Liver (tissue), 9 donors: Measurements from ENCODE around the gene SQOR. TPM values are rescaled to one million over a fixed set of nuclear protein-coding genes. Genes with fewer than 3 reads are reported as not detected.

ENCODE experiments used
- DNase-seq: peaks from one replicate; pipeline ENCODE4 v3.0.0-alpha.2; 2017; ENCODE audit warnings: low spot score
- H3K27ac ChIP-seq, 2 donors: one replicate each; pipeline ENCODE4 v1.7.0; 2013; ENCODE audit warnings: inconsistent platforms in 2 of 2, low read length in 2 of 2, control low read depth in 1 of 2, low read depth in 1 of 2, mild to moderate bottlenecking in 1 of 2
- H3K27me3 ChIP-seq, 4 donors: one replicate each; pipeline versions ENCODE4 v1.6.1 to v1.7.0; 2013; ENCODE audit warnings: low read length in 3 of 4, inconsistent platforms in 1 of 4, mild to moderate bottlenecking in 1 of 4, moderate library complexity in 1 of 4; ENCODE audit not compliant: control insufficient read depth in 4 of 4, insufficient read depth in 4 of 4
- H3K36me3 ChIP-seq, 4 donors: one replicate each; pipeline versions ENCODE4 v1.6.1 to v1.7.0; 2013; ENCODE audit warnings: low read length in 3 of 4, mild to moderate bottlenecking in 3 of 4, low read depth in 1 of 4, moderate library complexity in 1 of 4; ENCODE audit not compliant: control insufficient read depth in 4 of 4, insufficient read depth in 3 of 4
- H3K4me1 ChIP-seq, 4 donors: one replicate each; pipeline versions ENCODE4 v1.6.1 to v1.7.0; 2013; ENCODE audit warnings: low read length in 3 of 4, mild to moderate bottlenecking in 3 of 4, moderate library complexity in 1 of 4; ENCODE audit not compliant: control insufficient read depth in 4 of 4, insufficient read depth in 4 of 4
- H3K4me3 ChIP-seq, 3 donors: one replicate each; pipeline versions ENCODE4 v1.6.1 to v1.7.0; 2013; ENCODE audit warnings: low read length in 3 of 3, control low read depth in 1 of 3, low read depth in 1 of 3, mild to moderate bottlenecking in 1 of 3
- H3K9ac ChIP-seq, 2 donors: one replicate each; pipeline ENCODE4 v1.7.0; 2013; ENCODE audit warnings: low read length in 2 of 2, mild to moderate bottlenecking in 2 of 2, moderate library complexity in 2 of 2, control low read depth in 1 of 2, low read depth in 1 of 2
- H3K9me3 ChIP-seq, 4 donors: one replicate each; pipeline versions ENCODE4 v1.6.1 to v1.7.0; 2013; ENCODE audit warnings: low read length in 3 of 4; ENCODE audit not compliant: control insufficient read depth in 4 of 4
- ATF3 ChIP-seq: IDR thresholded peaks from 2 replicates; pipeline ENCODE4 v1.6.1; 2016; ENCODE audit warnings: antibody characterized with exemption
- EGR1 ChIP-seq, 2 donors: IDR thresholded peaks; 2 replicates each; pipeline ENCODE4 v1.6.1; 2016 to 2018; ENCODE audit warnings: antibody characterized with exemption in 2 of 2, low read depth in 2 of 2
- FOXA1 ChIP-seq: IDR thresholded peaks from 2 replicates; pipeline ENCODE4 v1.6.1; 2016; ENCODE audit warnings: antibody characterized with exemption
- FOXA2 ChIP-seq: IDR thresholded peaks from 2 replicates; pipeline ENCODE4 v1.6.1; 2016; ENCODE audit warnings: antibody characterized with exemption
- GABPA ChIP-seq, 2 donors: IDR thresholded peaks in 1 of 2; conservative IDR thresholded peaks in 1 of 2; 2 replicates each; pipeline ENCODE4 v1.6.1; 2016; ENCODE audit warnings: antibody characterized with exemption in 2 of 2, mild to moderate bottlenecking in 1 of 2, moderate library complexity in 1 of 2
- HNF4A ChIP-seq, 2 donors: conservative IDR thresholded peaks; 2 replicates each; pipeline ENCODE4 v1.6.1; 2016; ENCODE audit warnings: antibody characterized with exemption in 2 of 2, mild to moderate bottlenecking in 2 of 2
- HNF4G ChIP-seq: IDR thresholded peaks from 2 replicates; pipeline ENCODE4 v1.6.1; 2016; ENCODE audit warnings: antibody characterized with exemption
- JUND ChIP-seq, 2 donors: IDR thresholded peaks; 2 replicates each; pipeline ENCODE4 v1.6.1; 2016; ENCODE audit warnings: antibody characterized with exemption in 2 of 2
- NR2F2 ChIP-seq: IDR thresholded peaks from 2 replicates; pipeline ENCODE4 v1.6.1; 2016; ENCODE audit warnings: antibody characterized with exemption
- RAD21 ChIP-seq, 2 donors: IDR thresholded peaks; 2 replicates each; pipeline ENCODE4 v1.6.1; 2016; ENCODE audit warnings: antibody characterized with exemption in 2 of 2, mild to moderate bottlenecking in 2 of 2
- RXRA ChIP-seq, 2 donors: IDR thresholded peaks; 2 replicates each; pipeline ENCODE4 v1.6.1; 2017 to 2018; ENCODE audit warnings: antibody characterized with exemption in 2 of 2, mild to moderate bottlenecking in 1 of 2
- SP1 ChIP-seq: IDR thresholded peaks from 2 replicates; pipeline ENCODE4 v1.6.1; 2018; ENCODE audit warnings: antibody characterized with exemption, mild to moderate bottlenecking
- TAF1 ChIP-seq: conservative IDR thresholded peaks from 2 replicates; pipeline ENCODE4 v1.6.1; 2016; ENCODE audit warnings: antibody characterized with exemption, mild to moderate bottlenecking
- YY1 ChIP-seq: IDR thresholded peaks from 2 replicates; pipeline ENCODE4 v1.6.1; 2016; ENCODE audit warnings: antibody characterized with exemption, mild to moderate bottlenecking
- ZBTB33 ChIP-seq: IDR thresholded peaks from 2 replicates; pipeline ENCODE4 v1.6.1; 2016; ENCODE audit warnings: antibody characterized with exemption
- WGBS: extraction: QIAGEN DNeasy Blood & Tissue Kit; methylation state at CpG from one replicate; pipeline ENCODE4 v1.1.7; 2013; 5-methylcytosine and 5-hydroxymethylcytosine counted together
- polyA plus RNA-seq, 2 donors: library from polyadenylated mRNA; stranded (reverse) in 1 of 2; unstranded in 1 of 2; fragments of 200-250 nt in 1 of 2; fragments of >200 nt in 1 of 2; fragmentation: Nextera tagmentation in 1 of 2; extraction: Ambion mirVana in 1 of 2; gene quantifications; one replicate each; pipeline versions ENCODE4 v1.2.1 to v1.2.3, GENCODE V29; 2013 to 2015
- total RNA-seq, 2 donors: library from RNA; depleted of rRNA; stranded (reverse); fragments of >200 nt; gene quantifications; one replicate each; pipeline ENCODE4 v1.2.3, GENCODE V29; 2014
- TF ChIP-seq, protein P1 (sequence below): IDR thresholded peaks from 2 replicates; pipeline ENCODE4 v1.6.1; 2016; ENCODE audit warnings: antibody characterized with exemption, mild to moderate bottlenecking
- TF ChIP-seq, protein P2 (sequence below): fragments of 150-350 bp; IDR thresholded peaks from 2 replicates; pipeline ENCODE4 v1.5.1; 2017; ENCODE audit warnings: improper control_type of control experiment, low read depth, low read length; ENCODE audit not compliant: missing input control
- TF ChIP-seq, protein P3 (sequence below): IDR thresholded peaks from 2 replicates; pipeline ENCODE4 v1.6.1; 2016; ENCODE audit warnings: antibody characterized with exemption
- donor health status: healthy.
- donor health status: healthy.
- donor health status: healthy.
- donor health status: healthy.
- donor health status: healthy.

Gene SQOR
- total and polyA plus RNA-seq, 4 donors: 29.6 to 41.7 (median 35.1) TPM

- peaks cover 0 to 6% (median 2%) of the 10 kb centered on the region in 4 donors for H3K36me3 ChIP-seq
- H3K4me1 ChIP-seq: peaks cover under 1 to 13% (median 4%) of the 10 kb centered on the region in 4 donors
- H3K9ac ChIP-seq: no peak overlapping the region
- no peak for DNase-seq
- TF ChIP-seq EGR1 (IDR thresholded peaks at IDR 0.05; ENCODE audit: low read depth in 2 of 2): no peak
- no peaks in the 10 kb centered on the region for H3K27me3 ChIP-seq
- no peak overlapping the region for H3K27ac ChIP-seq
- 93% methylated on average over 6 of the region's 6 CpGs for WGBS
- no peak overlapping the region for H3K4me3 ChIP-seq
- no peaks in the 10 kb centered on the region for H3K9me3 ChIP-seq
These were observed 19.9 kb downstream of the SQOR start for GRCh38 chr15:45654749-45655148.

DNA sequence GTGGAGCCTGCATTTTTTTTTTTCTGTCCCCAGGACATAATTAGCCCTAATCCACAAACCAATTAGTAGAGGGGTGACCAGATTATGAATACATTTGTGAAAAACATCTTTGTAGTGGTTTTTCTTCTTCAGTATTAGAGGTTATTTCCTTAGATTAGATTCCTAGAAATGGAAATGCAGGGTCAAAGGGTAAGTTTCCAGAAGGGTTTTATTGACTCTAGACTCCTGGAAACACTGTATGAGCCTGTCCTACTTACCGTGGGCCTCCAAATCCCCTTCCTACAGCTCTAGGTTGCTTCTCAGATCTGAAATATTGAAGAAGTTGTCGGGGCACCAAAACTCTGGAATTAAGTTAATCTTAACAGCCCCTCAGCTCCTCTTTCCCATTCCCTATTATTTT is 22.4 kb downstream of the SQOR start:
- DNase-seq: no peak
- H3K9me3 ChIP-seq: no peaks in the 10 kb centered on the region
- H3K27ac ChIP-seq: no peak overlapping the region
- no peaks in the 10 kb centered on the region for H3K27me3 ChIP-seq
- no peak overlapping the region for H3K9ac ChIP-seq
- WGBS: 60% methylated on average over 2 of the region's 2 CpGs
- TF ChIP-seq, protein P1, sequence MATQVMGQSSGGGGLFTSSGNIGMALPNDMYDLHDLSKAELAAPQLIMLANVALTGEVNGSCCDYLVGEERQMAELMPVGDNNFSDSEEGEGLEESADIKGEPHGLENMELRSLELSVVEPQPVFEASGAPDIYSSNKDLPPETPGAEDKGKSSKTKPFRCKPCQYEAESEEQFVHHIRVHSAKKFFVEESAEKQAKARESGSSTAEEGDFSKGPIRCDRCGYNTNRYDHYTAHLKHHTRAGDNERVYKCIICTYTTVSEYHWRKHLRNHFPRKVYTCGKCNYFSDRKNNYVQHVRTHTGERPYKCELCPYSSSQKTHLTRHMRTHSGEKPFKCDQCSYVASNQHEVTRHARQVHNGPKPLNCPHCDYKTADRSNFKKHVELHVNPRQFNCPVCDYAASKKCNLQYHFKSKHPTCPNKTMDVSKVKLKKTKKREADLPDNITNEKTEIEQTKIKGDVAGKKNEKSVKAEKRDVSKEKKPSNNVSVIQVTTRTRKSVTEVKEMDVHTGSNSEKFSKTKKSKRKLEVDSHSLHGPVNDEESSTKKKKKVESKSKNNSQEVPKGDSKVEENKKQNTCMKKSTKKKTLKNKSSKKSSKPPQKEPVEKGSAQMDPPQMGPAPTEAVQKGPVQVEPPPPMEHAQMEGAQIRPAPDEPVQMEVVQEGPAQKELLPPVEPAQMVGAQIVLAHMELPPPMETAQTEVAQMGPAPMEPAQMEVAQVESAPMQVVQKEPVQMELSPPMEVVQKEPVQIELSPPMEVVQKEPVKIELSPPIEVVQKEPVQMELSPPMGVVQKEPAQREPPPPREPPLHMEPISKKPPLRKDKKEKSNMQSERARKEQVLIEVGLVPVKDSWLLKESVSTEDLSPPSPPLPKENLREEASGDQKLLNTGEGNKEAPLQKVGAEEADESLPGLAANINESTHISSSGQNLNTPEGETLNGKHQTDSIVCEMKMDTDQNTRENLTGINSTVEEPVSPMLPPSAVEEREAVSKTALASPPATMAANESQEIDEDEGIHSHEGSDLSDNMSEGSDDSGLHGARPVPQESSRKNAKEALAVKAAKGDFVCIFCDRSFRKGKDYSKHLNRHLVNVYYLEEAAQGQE: no peak
- TF ChIP-seq GABPA (IDR thresholded peaks at IDR 0.05 in 1 of 2, conservative IDR thresholded peaks at IDR 0.05 in 1 of 2) (no peak), SP1 (no peak), ZBTB33 (no peak), RXRA (IDR thresholded peaks at IDR 0.05) (no peak), JUND (IDR thresholded peaks at IDR 0.05) (no peak), TAF1 (no peak), YY1 (no peak), ATF3 (no peak), FOXA1 (no peak), HNF4A (conservative IDR thresholded peaks at IDR 0.05) (no peak), EGR1 (IDR thresholded peaks at IDR 0.05; ENCODE audit: low read depth in 2 of 2) (no peak), HNF4G (no peak), RAD21 (IDR thresholded peaks at IDR 0.05) (no peak), NR2F2 (no peak), FOXA2 (no peak)
- TF ChIP-seq, protein P2, sequence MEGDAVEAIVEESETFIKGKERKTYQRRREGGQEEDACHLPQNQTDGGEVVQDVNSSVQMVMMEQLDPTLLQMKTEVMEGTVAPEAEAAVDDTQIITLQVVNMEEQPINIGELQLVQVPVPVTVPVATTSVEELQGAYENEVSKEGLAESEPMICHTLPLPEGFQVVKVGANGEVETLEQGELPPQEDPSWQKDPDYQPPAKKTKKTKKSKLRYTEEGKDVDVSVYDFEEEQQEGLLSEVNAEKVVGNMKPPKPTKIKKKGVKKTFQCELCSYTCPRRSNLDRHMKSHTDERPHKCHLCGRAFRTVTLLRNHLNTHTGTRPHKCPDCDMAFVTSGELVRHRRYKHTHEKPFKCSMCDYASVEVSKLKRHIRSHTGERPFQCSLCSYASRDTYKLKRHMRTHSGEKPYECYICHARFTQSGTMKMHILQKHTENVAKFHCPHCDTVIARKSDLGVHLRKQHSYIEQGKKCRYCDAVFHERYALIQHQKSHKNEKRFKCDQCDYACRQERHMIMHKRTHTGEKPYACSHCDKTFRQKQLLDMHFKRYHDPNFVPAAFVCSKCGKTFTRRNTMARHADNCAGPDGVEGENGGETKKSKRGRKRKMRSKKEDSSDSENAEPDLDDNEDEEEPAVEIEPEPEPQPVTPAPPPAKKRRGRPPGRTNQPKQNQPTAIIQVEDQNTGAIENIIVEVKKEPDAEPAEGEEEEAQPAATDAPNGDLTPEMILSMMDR: no peak
- TF ChIP-seq, protein P3, sequence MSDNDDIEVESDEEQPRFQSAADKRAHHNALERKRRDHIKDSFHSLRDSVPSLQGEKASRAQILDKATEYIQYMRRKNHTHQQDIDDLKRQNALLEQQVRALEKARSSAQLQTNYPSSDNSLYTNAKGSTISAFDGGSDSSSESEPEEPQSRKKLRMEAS: no peak
- H3K4me3 ChIP-seq: no peak overlapping the region
- H3K4me1 ChIP-seq: peaks cover 3 to 14% (median 8%) of the 10 kb centered on the region in 4 donors
- H3K36me3 ChIP-seq: peaks cover 0 to 19% (median 10%) of the 10 kb centered on the region in 4 donors
